Liver (tissue), 9 donors: ENCODE measurements around the gene NDUFA8. TPM values are rescaled to one million over a fixed set of nuclear protein-coding genes. Genes with fewer than 3 reads are reported as not detected.

Experiments
- DNase-seq: peaks from one replicate; pipeline ENCODE4 v3.0.0-alpha.2; 2017; ENCODE audit warnings: low spot score
- H3K27ac ChIP-seq, 2 donors: one replicate each; pipeline ENCODE4 v1.7.0; 2013; ENCODE audit warnings: inconsistent platforms in 2 of 2, low read length in 2 of 2, control low read depth in 1 of 2, low read depth in 1 of 2, mild to moderate bottlenecking in 1 of 2
- H3K27me3 ChIP-seq, 4 donors: one replicate each; pipeline versions ENCODE4 v1.6.1 to v1.7.0; 2013; ENCODE audit warnings: low read length in 3 of 4, inconsistent platforms in 1 of 4, mild to moderate bottlenecking in 1 of 4, moderate library complexity in 1 of 4; ENCODE audit not compliant: control insufficient read depth in 4 of 4, insufficient read depth in 4 of 4
- H3K36me3 ChIP-seq, 4 donors: one replicate each; pipeline versions ENCODE4 v1.6.1 to v1.7.0; 2013; ENCODE audit warnings: low read length in 3 of 4, mild to moderate bottlenecking in 3 of 4, low read depth in 1 of 4, moderate library complexity in 1 of 4; ENCODE audit not compliant: control insufficient read depth in 4 of 4, insufficient read depth in 3 of 4
- H3K4me1 ChIP-seq, 4 donors: one replicate each; pipeline versions ENCODE4 v1.6.1 to v1.7.0; 2013; ENCODE audit warnings: low read length in 3 of 4, mild to moderate bottlenecking in 3 of 4, moderate library complexity in 1 of 4; ENCODE audit not compliant: control insufficient read depth in 4 of 4, insufficient read depth in 4 of 4
- H3K4me3 ChIP-seq, 3 donors: one replicate each; pipeline versions ENCODE4 v1.6.1 to v1.7.0; 2013; ENCODE audit warnings: low read length in 3 of 3, control low read depth in 1 of 3, low read depth in 1 of 3, mild to moderate bottlenecking in 1 of 3
- H3K9ac ChIP-seq, 2 donors: one replicate each; pipeline ENCODE4 v1.7.0; 2013; ENCODE audit warnings: low read length in 2 of 2, mild to moderate bottlenecking in 2 of 2, moderate library complexity in 2 of 2, control low read depth in 1 of 2, low read depth in 1 of 2
- H3K9me3 ChIP-seq, 4 donors: one replicate each; pipeline versions ENCODE4 v1.6.1 to v1.7.0; 2013; ENCODE audit warnings: low read length in 3 of 4; ENCODE audit not compliant: control insufficient read depth in 4 of 4
- ATF3 ChIP-seq: IDR thresholded peaks from 2 replicates; pipeline ENCODE4 v1.6.1; 2016; ENCODE audit warnings: antibody characterized with exemption
- CTCF ChIP-seq: fragments of 150-350 bp; IDR thresholded peaks from 2 replicates; pipeline ENCODE4 v1.5.1; 2017; ENCODE audit warnings: improper control_type of control experiment, low read depth, low read length; ENCODE audit not compliant: missing input control
- EGR1 ChIP-seq, 2 donors: IDR thresholded peaks; 2 replicates each; pipeline ENCODE4 v1.6.1; 2016 to 2018; ENCODE audit warnings: antibody characterized with exemption in 2 of 2, low read depth in 2 of 2
- FOXA1 ChIP-seq: IDR thresholded peaks from 2 replicates; pipeline ENCODE4 v1.6.1; 2016; ENCODE audit warnings: antibody characterized with exemption
- FOXA2 ChIP-seq: IDR thresholded peaks from 2 replicates; pipeline ENCODE4 v1.6.1; 2016; ENCODE audit warnings: antibody characterized with exemption
- GABPA ChIP-seq, 2 donors: IDR thresholded peaks in 1 of 2; conservative IDR thresholded peaks in 1 of 2; 2 replicates each; pipeline ENCODE4 v1.6.1; 2016; ENCODE audit warnings: antibody characterized with exemption in 2 of 2, mild to moderate bottlenecking in 1 of 2, moderate library complexity in 1 of 2
- HNF4A ChIP-seq, 2 donors: conservative IDR thresholded peaks; 2 replicates each; pipeline ENCODE4 v1.6.1; 2016; ENCODE audit warnings: antibody characterized with exemption in 2 of 2, mild to moderate bottlenecking in 2 of 2
- HNF4G ChIP-seq: IDR thresholded peaks from 2 replicates; pipeline ENCODE4 v1.6.1; 2016; ENCODE audit warnings: antibody characterized with exemption
- JUND ChIP-seq, 2 donors: IDR thresholded peaks; 2 replicates each; pipeline ENCODE4 v1.6.1; 2016; ENCODE audit warnings: antibody characterized with exemption in 2 of 2
- MAX ChIP-seq: IDR thresholded peaks from 2 replicates; pipeline ENCODE4 v1.6.1; 2016; ENCODE audit warnings: antibody characterized with exemption
- NR2F2 ChIP-seq: IDR thresholded peaks from 2 replicates; pipeline ENCODE4 v1.6.1; 2016; ENCODE audit warnings: antibody characterized with exemption
- RAD21 ChIP-seq, 2 donors: IDR thresholded peaks; 2 replicates each; pipeline ENCODE4 v1.6.1; 2016; ENCODE audit warnings: antibody characterized with exemption in 2 of 2, mild to moderate bottlenecking in 2 of 2
- REST ChIP-seq: IDR thresholded peaks from 2 replicates; pipeline ENCODE4 v1.6.1; 2016; ENCODE audit warnings: antibody characterized with exemption, mild to moderate bottlenecking
- RXRA ChIP-seq, 2 donors: IDR thresholded peaks; 2 replicates each; pipeline ENCODE4 v1.6.1; 2017 to 2018; ENCODE audit warnings: antibody characterized with exemption in 2 of 2, mild to moderate bottlenecking in 1 of 2
- SP1 ChIP-seq: IDR thresholded peaks from 2 replicates; pipeline ENCODE4 v1.6.1; 2018; ENCODE audit warnings: antibody characterized with exemption, mild to moderate bottlenecking
- TAF1 ChIP-seq: conservative IDR thresholded peaks from 2 replicates; pipeline ENCODE4 v1.6.1; 2016; ENCODE audit warnings: antibody characterized with exemption, mild to moderate bottlenecking
- YY1 ChIP-seq: IDR thresholded peaks from 2 replicates; pipeline ENCODE4 v1.6.1; 2016; ENCODE audit warnings: antibody characterized with exemption, mild to moderate bottlenecking
- ZBTB33 ChIP-seq: IDR thresholded peaks from 2 replicates; pipeline ENCODE4 v1.6.1; 2016; ENCODE audit warnings: antibody characterized with exemption
- WGBS: extraction: QIAGEN DNeasy Blood & Tissue Kit; methylation state at CpG from one replicate; pipeline ENCODE4 v1.1.7; 2013; 5-methylcytosine and 5-hydroxymethylcytosine counted together
- polyA plus RNA-seq, 2 donors: library from polyadenylated mRNA; stranded (reverse) in 1 of 2; unstranded in 1 of 2; fragments of 200-250 nt in 1 of 2; fragments of >200 nt in 1 of 2; fragmentation: Nextera tagmentation in 1 of 2; extraction: Ambion mirVana in 1 of 2; gene quantifications; one replicate each; pipeline versions ENCODE4 v1.2.1 to v1.2.3, GENCODE V29; 2013 to 2015
- total RNA-seq, 2 donors: library from RNA; depleted of rRNA; stranded (reverse); fragments of >200 nt; gene quantifications; one replicate each; pipeline ENCODE4 v1.2.3, GENCODE V29; 2014
- donor health status: healthy.
- donor health status: healthy.
- donor health status: healthy.
- donor health status: healthy.
- donor health status: healthy.

Gene NDUFA8
- total and polyA plus RNA-seq, 4 donors = 24.9 to 51.9 (median 38.8) TPM

GRCh38 chr9:122151267-122151828 is 8.2 kb downstream of the NDUFA8 start:
- no peak overlapping the region for H3K4me3 ChIP-seq
- H3K27me3 ChIP-seq = no peaks in the 10 kb centered on the region
- no peaks in the 10 kb centered on the region for H3K4me1 ChIP-seq
- no peak for DNase-seq
- WGBS = 84% methylated on average over 4 of the region's 4 CpGs
- no peaks in the 10 kb centered on the region for H3K9me3 ChIP-seq
- TF ChIP-seq EGR1 (IDR thresholded peaks at IDR 0.05; ENCODE audit: low read depth in 2 of 2) (no peak), RAD21 (IDR thresholded peaks at IDR 0.05) (no peak), HNF4G (no peak), JUND (IDR thresholded peaks at IDR 0.05) (no peak), RXRA (IDR thresholded peaks at IDR 0.05) (no peak), SP1 (no peak), NR2F2 (no peak), REST (no peak), CTCF (no peak), ATF3 (no peak), YY1 (no peak), HNF4A (conservative IDR thresholded peaks at IDR 0.05) (no peak), TAF1 (no peak), ZBTB33 (no peak), FOXA1 (no peak), GABPA (IDR thresholded peaks at IDR 0.05 in 1 of 2, conservative IDR thresholded peaks at IDR 0.05 in 1 of 2) (no peak), FOXA2 (no peak), MAX (no peak)
- peaks cover 2 to 17% (median 10%) of the 10 kb centered on the region in 4 donors for H3K36me3 ChIP-seq
- no peak overlapping the region for H3K27ac ChIP-seq
- no peak overlapping the region for H3K9ac ChIP-seq

- H3K9me3 ChIP-seq = no peaks in the 10 kb centered on the region
- no peak for DNase-seq
- H3K9ac ChIP-seq = no peak overlapping the region
- H3K36me3 ChIP-seq = peaks cover 5 to 47% (median 32%) of the 10 kb centered on the region in 4 donors
- no peak overlapping the region for H3K4me3 ChIP-seq
- H3K27ac ChIP-seq = no peak overlapping the region
- TF ChIP-seq SP1 (no peak), HNF4A (conservative IDR thresholded peaks at IDR 0.05) (no peak), JUND (IDR thresholded peaks at IDR 0.05) (no peak), MAX (no peak), GABPA (IDR thresholded peaks at IDR 0.05 in 1 of 2, conservative IDR thresholded peaks at IDR 0.05 in 1 of 2) (no peak), FOXA1 (no peak), FOXA2 (no peak), YY1 (no peak), HNF4G (no peak), RXRA (IDR thresholded peaks at IDR 0.05) (no peak), ZBTB33 (no peak)
- no peaks in the 10 kb centered on the region for H3K27me3 ChIP-seq
- WGBS = 99% methylated on average over 2 of the region's 2 CpGs
- no peaks in the 10 kb centered on the region for H3K4me1 ChIP-seq
Measured at GRCh38 chr9:122145592-122145863, 14.1 kb downstream of the NDUFA8 start.
